GM19372 (cell line): ENCODE results near the gene TREML2.

Experiments
- ATAC-seq: cut with Tn5 transposase; IDR thresholded peaks from one replicate; pipeline ENCODE4 v1.9.1; 2021; ENCODE audit warnings: mild to moderate bottlenecking, low read depth, moderate library complexity; ENCODE audit not compliant: unreplicated experiment

The TREML2 gene

DNA sequence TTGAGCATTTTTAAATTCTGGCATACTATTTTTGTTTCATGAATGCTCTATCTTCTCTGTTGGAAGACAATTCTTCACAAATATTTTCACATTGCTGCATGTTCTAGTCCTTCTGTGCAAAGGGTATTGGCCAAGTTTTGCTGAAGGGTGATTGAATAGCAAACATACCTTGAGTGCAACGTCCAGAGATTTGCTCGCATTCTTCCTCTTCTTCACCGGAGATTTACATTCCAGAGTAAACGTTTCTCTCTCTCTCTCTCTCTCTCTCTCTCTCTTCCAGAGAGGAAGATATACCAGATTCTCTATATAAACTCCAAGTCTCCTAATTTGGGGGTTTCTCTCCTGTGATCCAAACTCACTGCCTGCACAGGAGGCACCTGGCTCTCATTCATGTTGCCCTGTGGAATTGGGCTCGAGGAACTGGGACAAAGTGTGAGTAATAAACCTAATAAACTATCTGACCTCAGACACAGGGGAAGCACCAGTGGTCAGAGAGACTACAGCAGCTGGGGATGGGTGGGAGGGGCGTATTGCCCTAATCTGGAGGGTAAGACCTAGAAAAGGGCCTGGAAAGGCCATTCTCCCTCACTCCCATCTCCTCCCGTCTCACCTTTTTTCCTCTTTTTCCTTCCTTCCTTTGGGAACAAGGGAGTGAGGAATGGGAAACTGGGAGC, 45.7 kb downstream of the TREML2 start:
- no peak for ATAC-seq

DNA sequence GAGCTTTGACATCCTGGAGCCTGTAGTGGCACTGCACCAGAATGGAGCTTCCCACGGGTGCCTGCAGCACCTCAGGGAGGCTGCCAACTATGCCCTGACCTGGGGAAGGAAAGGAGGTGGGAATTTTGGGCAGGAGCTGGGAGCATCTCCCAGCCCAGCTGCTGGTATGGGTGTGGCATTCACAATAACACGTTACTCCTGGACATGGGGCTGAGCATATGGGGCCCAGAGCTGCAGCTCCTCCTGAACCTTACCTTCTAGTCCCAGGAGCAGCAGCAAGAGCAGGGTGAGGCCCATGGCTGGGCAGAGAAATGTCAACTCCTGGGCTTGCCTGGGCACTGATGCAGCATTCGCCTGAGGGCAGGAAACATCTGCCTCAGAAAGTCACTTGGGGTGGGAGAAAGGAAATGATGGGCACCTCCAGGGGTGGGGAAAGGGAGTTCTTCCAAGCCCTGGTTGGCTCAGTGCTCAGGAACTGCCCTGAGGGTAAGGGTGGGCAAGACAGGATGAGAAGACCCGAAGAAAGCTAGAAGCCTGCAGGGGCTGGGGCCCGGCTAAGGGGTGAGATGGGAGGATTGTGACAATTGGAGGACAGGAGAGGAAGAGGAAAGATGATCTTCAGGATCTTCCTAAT, 46.8 kb downstream of the TREML2 start, which contains the start of gene TREML1:
TSS of gene TREML1 (minus strand) at position 356 of the 634 bp plus-strand sequence. CDS start at position 297, 59 bp downstream.
- ATAC-seq, result no peak

DNA sequence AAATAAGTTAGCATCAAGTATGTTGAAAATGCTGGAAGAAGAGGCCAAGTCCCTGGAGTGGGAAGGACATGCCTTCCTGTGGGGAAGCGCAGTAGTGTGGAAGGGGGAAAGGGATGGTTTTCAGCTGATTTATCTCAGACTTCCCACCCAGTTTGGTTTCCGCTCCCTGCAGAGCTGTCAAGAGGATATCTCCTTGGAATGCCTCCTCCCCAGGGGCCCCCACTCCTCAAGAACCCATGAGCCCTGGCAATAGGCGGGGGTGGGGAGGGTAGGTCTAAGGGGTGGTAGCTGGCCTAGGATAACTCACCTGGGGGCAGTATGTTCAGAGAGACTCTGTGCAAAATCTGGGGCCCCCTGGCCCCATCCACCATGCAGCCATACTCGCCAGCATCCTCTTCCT, 47.5 kb downstream of the TREML2 start:
- no peak for ATAC-seq

DNA sequence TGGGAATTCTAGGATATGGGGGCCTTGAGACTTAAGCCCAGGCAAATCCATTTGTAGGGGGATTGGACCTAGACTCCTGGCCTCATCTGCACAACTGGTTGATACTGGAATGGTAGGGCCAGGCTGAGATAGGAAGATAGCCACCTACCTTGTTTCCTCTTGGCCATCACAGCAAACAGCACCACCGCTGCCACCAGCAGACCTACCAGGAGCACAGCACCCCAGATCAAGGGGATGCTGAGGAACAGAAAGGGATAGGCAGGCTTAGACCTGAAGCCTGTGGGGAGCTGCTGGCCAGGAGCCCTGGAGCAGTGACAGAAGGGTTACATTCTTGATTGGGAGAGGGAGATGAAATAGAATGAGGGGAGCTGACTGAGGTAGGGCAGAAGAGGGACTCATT, 50.3 kb downstream of the TREML2 start:
- no peak for ATAC-seq

DNA sequence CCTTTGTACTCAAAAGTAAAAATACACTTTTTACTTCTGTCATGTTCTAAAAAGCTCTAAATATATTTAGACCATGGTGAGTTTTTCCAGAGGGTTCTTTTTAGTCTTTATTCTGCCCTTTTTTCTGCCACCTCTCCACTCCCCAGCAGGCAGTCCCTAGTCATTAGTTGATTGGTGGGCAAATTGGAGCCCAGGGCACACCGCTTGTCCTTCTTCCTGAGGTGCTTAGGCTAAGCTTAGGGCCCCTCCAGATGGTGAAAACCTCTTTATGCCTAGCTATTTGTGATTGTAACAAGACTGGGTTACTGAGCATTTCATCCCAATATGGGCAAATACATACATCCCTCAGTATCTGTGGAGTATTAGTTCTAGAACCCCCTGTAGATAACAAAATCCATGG, 53.0 kb downstream of the TREML2 start:
- no peak for ATAC-seq
